Trophoblast cell (in vitro differentiated cells and primary cell): Measurements from ENCODE around the gene FHOD3.

Experiments used
- DNase-seq, 2 donors: peaks; one replicate each; pipeline ENCODE4 v3.0.0-alpha.2; 2016
- H2AFZ ChIP-seq: 2 replicates; pipeline ENCODE4 v1.6.1; 2013; ENCODE audit warnings: low read length, moderate library complexity, mild to moderate bottlenecking; ENCODE audit not compliant: insufficient read depth, poor library complexity
- H2AK5ac ChIP-seq: 2 replicates; pipeline ENCODE4 v1.6.1; 2013; ENCODE audit warnings: mild to moderate bottlenecking, low read length
- H2BK120ac ChIP-seq: 2 replicates; pipeline ENCODE4 v1.6.1; 2013; ENCODE audit warnings: low read length, mild to moderate bottlenecking, moderate library complexity; ENCODE audit not compliant: insufficient read depth, poor library complexity
- H2BK12ac ChIP-seq: 2 replicates; pipeline ENCODE4 v1.6.1; 2013; ENCODE audit warnings: mild to moderate bottlenecking, low read length, moderate library complexity
- H2BK5ac ChIP-seq: 2 replicates; pipeline ENCODE4 v1.6.1; 2013; ENCODE audit warnings: low read length, low read depth, moderate library complexity, mild to moderate bottlenecking; ENCODE audit not compliant: poor library complexity
- H3K14ac ChIP-seq: 2 replicates; pipeline ENCODE4 v1.6.1; 2013; ENCODE audit warnings: mild to moderate bottlenecking, low read length
- H3K18ac ChIP-seq: 2 replicates; pipeline ENCODE4 v1.6.1; 2013; ENCODE audit warnings: mild to moderate bottlenecking, low read length
- H3K23ac ChIP-seq: 2 replicates; pipeline ENCODE4 v1.6.1; 2013; ENCODE audit warnings: low read length
- H3K27ac ChIP-seq: 2 replicates; pipeline ENCODE4 v1.5.1; 2013; ENCODE audit warnings: low read depth, mild to moderate bottlenecking, inconsistent platforms, low read length, moderate library complexity
- H3K27me3 ChIP-seq: 2 replicates; pipeline ENCODE4 v1.6.1; 2013; ENCODE audit warnings: inconsistent platforms, mild to moderate bottlenecking, low read length, moderate library complexity; ENCODE audit not compliant: insufficient read depth
- H3K36me3 ChIP-seq, 2 experiments: 1 replicate in 1 of 2; 2 replicates in 1 of 2; pipeline ENCODE4 v1.6.1; 2013; ENCODE audit warnings: low read length in 2 of 2, mild to moderate bottlenecking in 2 of 2, moderate library complexity in 1 of 2; ENCODE audit not compliant: insufficient read depth in 2 of 2, control insufficient read depth in 1 of 2
- H3K4ac ChIP-seq: 2 replicates; pipeline ENCODE4 v1.6.1; 2013; ENCODE audit warnings: low read depth, mild to moderate bottlenecking, low read length, moderate library complexity
- H3K4me1 ChIP-seq, 2 experiments: 1 replicate in 1 of 2; 2 replicates in 1 of 2; pipeline ENCODE4 v1.6.1; 2013; ENCODE audit warnings: low read length in 2 of 2, mild to moderate bottlenecking in 2 of 2, moderate library complexity in 1 of 2; ENCODE audit not compliant: insufficient read depth in 2 of 2, control insufficient read depth in 1 of 2
- H3K4me2 ChIP-seq: 2 replicates; pipeline ENCODE4 v1.6.1; 2013; ENCODE audit warnings: inconsistent platforms, mild to moderate bottlenecking, low read length, moderate library complexity
- H3K4me3 ChIP-seq: 2 replicates; pipeline ENCODE4 v1.5.1; 2013; ENCODE audit warnings: mild to moderate bottlenecking, low read depth, low read length, inconsistent platforms
- H3K79me1 ChIP-seq: one replicate; pipeline ENCODE4 v1.6.1; 2013; ENCODE audit warnings: low read length
- H3K79me2 ChIP-seq: 2 replicates; pipeline ENCODE4 v1.6.1; 2013; ENCODE audit warnings: low read length, mild to moderate bottlenecking; ENCODE audit not compliant: control insufficient read depth, insufficient read depth, poor library complexity
- H3K9ac ChIP-seq: 2 replicates; pipeline ENCODE4 v1.6.1; 2013; ENCODE audit warnings: mild to moderate bottlenecking, low read length
- H3K9me3 ChIP-seq: 2 replicates; pipeline ENCODE4 v1.6.1; 2013; ENCODE audit warnings: low read depth, mild to moderate bottlenecking, control low read depth, inconsistent platforms, low read length; ENCODE audit not compliant: insufficient read depth
- H4K12ac ChIP-seq: 2 replicates; pipeline ENCODE4 v1.6.1; 2013; ENCODE audit warnings: low read depth, mild to moderate bottlenecking, low read length, moderate library complexity
- H4K8ac ChIP-seq: 2 replicates; pipeline ENCODE4 v1.6.1; 2013; ENCODE audit warnings: low read depth, mild to moderate bottlenecking, low read length, moderate library complexity
- H4K91ac ChIP-seq: one replicate; pipeline ENCODE4 v1.6.1; 2013; ENCODE audit warnings: low read depth, mild to moderate bottlenecking, low read length, moderate library complexity
- WGBS: extraction: QIAGEN DNeasy Blood & Tissue Kit; methylation state at CpG from one replicate; pipeline ENCODE4 v1.1.7; 2013; ENCODE audit warnings: missing lambda C conversion rate; ENCODE audit not compliant: insufficient read length, insufficient coverage; ENCODE audit errors: extremely low coverage; 5-methylcytosine and 5-hydroxymethylcytosine counted together

Gene FHOD3

DNA sequence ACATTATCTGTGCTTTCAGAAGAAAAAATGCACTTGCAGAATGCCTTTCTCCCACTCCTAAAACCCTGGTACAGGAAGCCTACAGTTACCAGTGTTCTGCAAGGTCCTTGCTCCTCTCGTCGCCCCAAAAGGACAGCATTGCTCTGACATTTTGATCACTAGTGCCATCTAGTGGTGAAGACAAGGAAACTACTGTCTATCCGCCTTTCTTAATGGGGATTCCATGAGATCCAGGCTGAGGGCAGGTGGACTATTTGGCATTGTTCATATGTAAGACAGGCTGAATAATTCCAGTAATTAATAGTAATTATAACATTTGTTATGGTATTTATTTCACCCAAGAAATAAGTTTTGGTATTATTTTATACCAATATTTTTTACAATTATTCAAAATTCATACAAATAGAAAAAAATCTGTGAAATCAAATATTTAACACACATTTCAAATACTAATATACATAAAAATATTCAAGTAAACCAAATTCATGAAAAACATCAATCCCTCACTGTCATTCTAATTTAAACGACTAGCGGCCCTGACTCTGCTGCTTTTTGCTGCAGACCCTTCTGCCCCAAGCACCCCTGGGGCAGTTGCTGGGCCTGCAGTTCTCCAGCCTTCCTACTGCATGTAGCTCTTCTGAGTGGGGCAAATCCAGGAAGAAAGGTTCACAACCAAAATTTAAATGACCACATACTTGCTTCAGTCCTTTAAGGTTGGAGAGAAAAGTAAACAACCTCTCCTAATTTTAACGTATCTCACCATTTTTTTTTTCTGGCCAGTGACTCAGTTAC, 512.3 kb downstream of the FHOD3 start:
- no peak overlapping the region for H3K9ac ChIP-seq
- H3K4me2 ChIP-seq = no peak overlapping the region
- H3K79me1 ChIP-seq = no peaks in the 10 kb centered on the region
- H2AFZ ChIP-seq = no peak overlapping the region
- H2AK5ac ChIP-seq = no peak overlapping the region
- no peak overlapping the region for H4K12ac ChIP-seq
- peak; percentile 43 to 92 for DNase-seq
- H3K4me3 ChIP-seq = no peak overlapping the region
- no peak overlapping the region for H4K91ac ChIP-seq
- no peak overlapping the region for H4K8ac ChIP-seq
- no peak overlapping the region for H3K4ac ChIP-seq
- no peaks in the 10 kb centered on the region for H3K27me3 ChIP-seq
- no peak overlapping the region for H3K23ac ChIP-seq
- H3K9me3 ChIP-seq = peaks cover 1% of the 10 kb centered on the region
- H2BK120ac ChIP-seq = no peak overlapping the region
- H3K36me3 ChIP-seq = peaks cover 2 to 25% of the 10 kb centered on the region in 2 experiments
- H2BK5ac ChIP-seq = no peak overlapping the region
- H3K27ac ChIP-seq = no peak overlapping the region
- no peak overlapping the region for H2BK12ac ChIP-seq
- WGBS = no CpG with 5 or more reads among the region's 6 CpGs
- H3K79me2 ChIP-seq = no peaks in the 10 kb centered on the region
- no peak overlapping the region for H3K14ac ChIP-seq
- H3K4me1 ChIP-seq = no peaks in the 10 kb centered on the region
- no peak overlapping the region for H3K18ac ChIP-seq

DNA sequence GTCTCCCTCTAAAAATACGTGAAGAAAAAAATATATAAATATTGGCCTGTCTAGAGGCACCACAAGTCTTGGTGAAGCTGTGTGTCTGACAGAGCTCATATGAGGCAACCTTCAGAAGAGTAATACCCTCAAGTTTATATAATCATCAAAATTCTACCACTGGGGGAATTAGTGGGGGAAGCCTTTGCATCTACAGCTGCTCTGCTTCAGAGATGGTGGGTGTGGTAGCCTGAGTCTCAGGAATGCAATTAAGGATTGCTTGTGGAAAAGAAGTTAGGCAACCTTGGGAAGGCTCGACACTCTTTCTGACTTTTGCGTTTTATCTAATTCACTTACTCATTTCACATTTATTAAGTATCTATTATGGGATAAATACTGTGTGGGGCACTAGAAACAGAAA, 513.9 kb downstream of the FHOD3 start:
- WGBS = no CpG with 5 or more reads among the region's 3 CpGs
- no peak overlapping the region for H3K27ac ChIP-seq

DNA sequence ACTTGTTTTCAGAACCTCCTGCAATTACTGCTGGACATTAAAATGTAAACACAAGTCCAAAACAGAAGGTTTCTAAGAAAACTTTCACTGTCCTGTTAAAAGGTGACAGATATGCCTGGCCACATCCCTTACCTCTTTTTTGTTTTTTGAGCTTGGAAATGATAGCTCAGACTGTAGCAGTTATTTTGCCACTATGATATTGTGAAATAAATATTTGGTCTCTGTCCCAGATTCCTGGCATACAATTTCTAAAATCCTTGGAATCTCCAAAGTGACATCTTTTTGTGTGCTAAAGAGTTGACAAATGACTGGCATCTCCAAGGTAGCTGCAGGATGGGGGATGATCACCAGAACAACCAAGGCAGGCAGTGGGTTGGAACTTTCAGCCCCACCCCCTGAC, 514.4 kb downstream of the FHOD3 start:
- Histone ChIP-seq H2BK120ac (no peak overlapping the region), H3K27ac (no peak overlapping the region), H3K9ac (no peak overlapping the region), H2AFZ (no peak overlapping the region), H3K23ac (no peak overlapping the region), H3K79me2 (no peaks in the 10 kb centered on the region), H3K4ac (no peak overlapping the region), H3K4me3 (no peak overlapping the region), H3K4me1 (no peaks in the 10 kb centered on the region), H4K91ac (no peak overlapping the region), H3K14ac (no peak overlapping the region), H2AK5ac (no peak overlapping the region), H3K9me3 (peaks cover 1% of the 10 kb centered on the region), H3K27me3 (no peaks in the 10 kb centered on the region), H4K12ac (no peak overlapping the region), H3K79me1 (no peaks in the 10 kb centered on the region), H2BK5ac (no peak overlapping the region), H2BK12ac (no peak overlapping the region), H3K4me2 (no peak overlapping the region), H3K18ac (no peak overlapping the region), H4K8ac (no peak overlapping the region), H3K36me3 (peaks cover 2 to 18% of the 10 kb centered on the region in 2 experiments)
- peak in 1 of 2 donors; percentile 86 for DNase-seq

More for the DNA sequence above, 513.9 kb downstream of the FHOD3 start:
- H3K14ac ChIP-seq = no peak overlapping the region
- H2BK12ac ChIP-seq = no peak overlapping the region
- no peak overlapping the region for H2AFZ ChIP-seq
- no peak overlapping the region for H3K23ac ChIP-seq
- peaks cover 2 to 20% of the 10 kb centered on the region in 2 experiments for H3K36me3 ChIP-seq
- H3K79me2 ChIP-seq = no peaks in the 10 kb centered on the region
- H2BK5ac ChIP-seq = no peak overlapping the region
- no peak overlapping the region for H2BK120ac ChIP-seq
- no peak overlapping the region for H4K91ac ChIP-seq
- H4K12ac ChIP-seq = no peak overlapping the region
- no peak overlapping the region for H3K18ac ChIP-seq
- H3K4me3 ChIP-seq = no peak overlapping the region
- H3K4me1 ChIP-seq = no peaks in the 10 kb centered on the region
- no peaks in the 10 kb centered on the region for H3K27me3 ChIP-seq
- peaks cover 1% of the 10 kb centered on the region for H3K9me3 ChIP-seq
- no peak overlapping the region for H3K4ac ChIP-seq
- no peak overlapping the region for H4K8ac ChIP-seq
- peak in 1 of 2 donors; percentile 40 for DNase-seq
- H3K4me2 ChIP-seq = no peak overlapping the region
- no peak overlapping the region for H2AK5ac ChIP-seq
- no peak overlapping the region for H3K9ac ChIP-seq
- H3K79me1 ChIP-seq = no peaks in the 10 kb centered on the region

DNA sequence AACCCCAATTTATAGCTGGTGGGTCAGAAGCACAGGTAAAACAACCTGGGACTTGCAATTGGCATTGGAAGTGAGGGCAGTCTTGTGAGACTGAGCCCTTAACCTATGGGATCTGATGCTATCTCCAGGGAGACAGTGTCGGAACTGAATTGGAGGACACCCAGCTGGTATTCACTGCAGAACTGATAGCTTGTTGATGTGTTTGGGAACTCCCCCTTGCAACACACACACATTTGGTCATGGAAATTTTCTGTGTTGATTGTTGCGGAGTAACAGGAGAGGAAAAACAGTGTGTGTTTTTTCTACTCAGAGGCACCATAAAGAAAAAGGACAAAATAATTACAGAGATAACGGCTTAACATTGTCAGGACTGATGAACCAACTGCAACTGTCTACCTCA, 515.2 kb downstream of the FHOD3 start:
- no peak overlapping the region for H3K4me2 ChIP-seq
- no peak overlapping the region for H2BK5ac ChIP-seq
- no CpG with 5 or more reads among the region's 3 CpGs for WGBS
- H3K79me1 ChIP-seq = no peaks in the 10 kb centered on the region
- no peak overlapping the region for H3K4ac ChIP-seq
- H3K9me3 ChIP-seq = peaks cover 1% of the 10 kb centered on the region
- H3K23ac ChIP-seq = no peak overlapping the region
- no peak overlapping the region for H4K91ac ChIP-seq
- no peaks in the 10 kb centered on the region for H3K27me3 ChIP-seq
- H3K36me3 ChIP-seq = peaks cover 5 to 15% of the 10 kb centered on the region in 2 experiments
- H3K27ac ChIP-seq = no peak overlapping the region
- no peak overlapping the region for H4K8ac ChIP-seq
- no peak overlapping the region for H3K4me3 ChIP-seq
- H2AK5ac ChIP-seq = no peak overlapping the region
- no peak overlapping the region for H3K9ac ChIP-seq
- H3K79me2 ChIP-seq = no peaks in the 10 kb centered on the region
- H4K12ac ChIP-seq = no peak overlapping the region
- DNase-seq = peak; percentile 46 to 80
- H3K4me1 ChIP-seq = no peaks in the 10 kb centered on the region
- no peak overlapping the region for H3K14ac ChIP-seq
- no peak overlapping the region for H2AFZ ChIP-seq
- H2BK120ac ChIP-seq = no peak overlapping the region
- no peak overlapping the region for H3K18ac ChIP-seq
- H2BK12ac ChIP-seq = no peak overlapping the region
